SK-N-MC (cell line): ENCODE results near the gene RALGAPA1.

Experiments used
- DNase-seq: peaks from one replicate; pipeline ENCODE4 v3.0.0-alpha.2; 2011; ENCODE audit warnings: low read depth, low spot score
- H3K27ac ChIP-seq: fragments of 200-600 bp; sonication (generic); 2 replicates; pipeline ENCODE4 v1.5.1; 2016; ENCODE audit warnings: mixed run types
- H3K36me3 ChIP-seq: fragments of 200-600 bp; sonication (generic); 2 replicates; pipeline ENCODE4 v1.6.1; 2017; ENCODE audit warnings: antibody characterized with exemption, low read length, mixed read lengths; ENCODE audit not compliant: insufficient read depth
- H3K4me3 ChIP-seq: fragments of 200-600 bp; sonication (generic); 2 replicates; pipeline ENCODE4 v1.5.1; 2016
- H3K9ac ChIP-seq: fragments of 200-600 bp; sonication (generic); 2 replicates; pipeline ENCODE4 v1.8.0; 2017; ENCODE audit warnings: mixed run types, mixed read lengths; ENCODE audit not compliant: insufficient read length
- H3K9me3 ChIP-seq: fragments of 200-600 bp; sonication (generic); 2 replicates; pipeline ENCODE4 v1.6.1; 2017; ENCODE audit warnings: low read depth, mild to moderate bottlenecking, antibody characterized with exemption, low read length, moderate library complexity, mixed read lengths
- EZH2 ChIP-seq: fragments of 200-600 bp; sonication (generic); IDR thresholded peaks from one replicate; pipeline ENCODE4 v1.6.1; 2017; ENCODE audit warnings: antibody characterized with exemption
- FOXP2 ChIP-seq: optimal IDR thresholded peaks from 2 replicates; pipeline ENCODE3; 2011; ENCODE audit warnings: mild to moderate bottlenecking, moderate library complexity; ENCODE audit not compliant: insufficient read depth; ENCODE audit errors: extremely low read length, control extremely low read depth
- POLR2AphosphoS5 ChIP-seq: IDR thresholded peaks from 2 replicates; pipeline ENCODE4 v1.6.1; 2012; ENCODE audit warnings: mild to moderate bottlenecking, low read depth, low read length, borderline replicate concordance

RALGAPA1 gene

DNA sequence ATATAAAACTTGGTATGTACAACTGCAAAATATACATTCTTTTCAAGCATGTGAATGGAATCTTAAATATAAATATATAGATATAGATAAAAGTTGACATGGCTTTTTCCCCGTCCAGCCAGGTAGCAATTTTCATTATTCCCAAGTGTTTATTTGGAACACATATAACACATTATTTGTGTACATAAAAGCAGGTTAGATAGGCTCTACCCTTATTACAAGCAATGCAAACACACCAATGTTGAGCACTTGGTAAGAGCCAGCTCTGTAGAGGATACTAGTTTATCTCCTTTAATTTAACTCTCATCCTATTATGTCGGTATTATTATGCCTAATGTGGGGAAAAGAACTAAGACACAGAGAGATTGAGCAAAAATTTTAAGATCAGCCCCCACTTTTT lies 282.1 kb downstream of the RALGAPA1 start:
- TF ChIP-seq FOXP2 (no peak), EZH2 (no peak), POLR2AphosphoS5 (no peak)
- no peak overlapping the region for H3K27ac ChIP-seq
- H3K4me3 ChIP-seq: no peak overlapping the region
- H3K9me3 ChIP-seq: no peaks in the 10 kb centered on the region
- no peaks in the 10 kb centered on the region for H3K36me3 ChIP-seq
- no peak overlapping the region for H3K9ac ChIP-seq
- no peak for DNase-seq

- TF ChIP-seq FOXP2: no peak
- TF ChIP-seq EZH2: no peak
- TF ChIP-seq POLR2AphosphoS5: no peak
- DNase-seq: no peak
- Histone ChIP-seq H3K4me3 (no peak overlapping the region), H3K36me3 (no peaks in the 10 kb centered on the region), H3K9ac (no peak overlapping the region), H3K9me3 (no peaks in the 10 kb centered on the region), H3K27ac (no peak overlapping the region)
Measured at GRCh38 chr14:35525695-35526094, 283.4 kb downstream of the RALGAPA1 start.

DNA sequence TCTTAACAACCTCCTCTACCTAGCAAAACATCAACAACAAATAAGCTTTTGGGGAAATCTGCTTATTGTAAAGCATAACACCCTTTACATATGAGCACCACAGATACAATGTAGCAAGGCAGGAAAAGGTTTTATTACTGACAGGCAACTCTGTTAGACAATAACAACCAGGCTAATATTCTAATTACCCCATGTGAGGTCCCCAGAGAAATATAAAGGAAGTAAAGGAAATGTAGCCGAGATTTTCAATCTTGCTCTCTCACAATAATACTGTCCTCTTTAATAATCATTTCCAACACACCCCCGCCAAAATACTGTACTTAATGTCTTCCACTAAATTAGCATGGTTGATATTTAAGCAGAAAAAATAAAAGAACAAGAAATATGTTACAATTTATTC lies 289.1 kb downstream of the RALGAPA1 start:
- no peak overlapping the region for H3K9ac ChIP-seq
- TF ChIP-seq FOXP2 (no peak), POLR2AphosphoS5 (no peak), EZH2 (no peak)
- no peaks in the 10 kb centered on the region for H3K9me3 ChIP-seq

GRCh38 chr14:35515916-35516315 lies 293.2 kb downstream of the RALGAPA1 start:
- Histone ChIP-seq H3K36me3 (no peaks in the 10 kb centered on the region), H3K9me3 (no peaks in the 10 kb centered on the region), H3K9ac (no peak overlapping the region), H3K4me3 (no peak overlapping the region), H3K27ac (no peak overlapping the region)
- DNase-seq: no peak
- TF ChIP-seq FOXP2 (no peak), EZH2 (no peak), POLR2AphosphoS5 (no peak)

More for the DNA sequence above, 289.1 kb downstream of the RALGAPA1 start:
- Histone ChIP-seq H3K36me3 (no peaks in the 10 kb centered on the region), H3K27ac (no peak overlapping the region), H3K4me3 (no peak overlapping the region)
- no peak for DNase-seq

DNA sequence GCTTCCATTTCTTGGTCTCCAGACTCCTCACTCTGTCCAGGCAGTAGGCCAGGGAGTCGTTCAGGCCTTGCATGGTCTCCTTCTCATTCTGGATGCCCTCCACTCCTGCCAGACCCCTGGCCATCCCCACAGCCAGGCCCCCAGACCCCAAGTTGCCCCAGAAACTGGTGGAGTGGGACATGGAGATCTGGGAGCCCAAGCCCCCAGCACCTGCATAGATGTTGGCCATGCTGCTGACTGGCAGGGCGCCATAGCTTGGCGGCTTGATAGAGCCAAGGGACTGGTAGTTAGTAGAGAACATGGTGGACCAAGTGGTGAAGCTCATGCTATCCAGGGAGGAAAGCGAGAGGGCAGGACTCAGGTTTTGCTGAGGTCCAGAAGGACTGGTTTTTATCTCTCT lies 296.3 kb downstream of the RALGAPA1 start:
- Histone ChIP-seq H3K9me3 (no peaks in the 10 kb centered on the region), H3K9ac (no peak overlapping the region), H3K36me3 (no peaks in the 10 kb centered on the region), H3K4me3 (no peak overlapping the region), H3K27ac (no peak overlapping the region)
- DNase-seq: no peak
- TF ChIP-seq EZH2 (no peak), POLR2AphosphoS5 (no peak)

DNA sequence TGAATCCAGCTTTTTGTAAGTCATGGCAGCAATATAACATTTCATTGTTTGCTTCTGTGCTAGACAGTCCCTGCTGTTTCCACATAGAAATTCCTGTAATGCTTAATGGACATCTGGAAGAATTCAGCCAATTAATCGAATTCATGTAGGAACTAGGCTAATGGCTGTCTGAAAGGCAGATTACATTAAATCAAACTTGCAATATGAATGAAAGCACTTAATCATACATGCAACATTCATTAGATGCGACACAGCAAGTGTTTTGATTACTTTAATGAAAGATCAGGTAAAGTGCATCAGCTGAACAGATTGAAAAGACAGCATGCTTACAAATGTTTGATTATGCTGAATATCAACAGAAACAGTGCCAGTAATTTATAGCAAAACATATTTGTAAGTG lies 299.2 kb downstream of the RALGAPA1 start:
- no peak for TF ChIP-seq FOXP2
- no peak for TF ChIP-seq POLR2AphosphoS5
- no peak for TF ChIP-seq EZH2

DNA sequence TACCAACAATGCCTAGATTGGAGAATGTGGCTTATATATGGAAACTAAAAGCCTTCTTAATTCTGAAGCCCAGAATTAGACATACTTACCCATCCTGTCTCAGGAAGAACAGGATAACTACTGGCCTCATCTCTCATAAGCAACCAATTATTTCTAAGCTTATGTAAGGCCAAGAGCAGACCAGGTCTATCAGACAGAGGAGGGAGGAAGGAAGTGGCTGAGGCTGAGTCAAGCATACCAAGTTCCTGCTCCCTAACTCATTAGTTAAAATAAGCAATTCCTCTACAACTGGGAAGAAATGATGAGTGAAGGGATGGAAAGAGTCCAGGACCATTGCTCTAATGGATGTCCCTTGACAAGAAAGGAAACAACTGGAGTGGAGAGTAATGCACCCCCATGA lies 302.2 kb downstream of the RALGAPA1 start:
- no peak for DNase-seq
- H3K9ac ChIP-seq: no peak overlapping the region

More for the DNA sequence above, 299.2 kb downstream of the RALGAPA1 start:
- H3K9me3 ChIP-seq: no peaks in the 10 kb centered on the region
- H3K36me3 ChIP-seq: no peaks in the 10 kb centered on the region
- H3K9ac ChIP-seq: no peak overlapping the region
- no peak overlapping the region for H3K27ac ChIP-seq
- H3K4me3 ChIP-seq: no peak overlapping the region
- no peak for DNase-seq

DNA sequence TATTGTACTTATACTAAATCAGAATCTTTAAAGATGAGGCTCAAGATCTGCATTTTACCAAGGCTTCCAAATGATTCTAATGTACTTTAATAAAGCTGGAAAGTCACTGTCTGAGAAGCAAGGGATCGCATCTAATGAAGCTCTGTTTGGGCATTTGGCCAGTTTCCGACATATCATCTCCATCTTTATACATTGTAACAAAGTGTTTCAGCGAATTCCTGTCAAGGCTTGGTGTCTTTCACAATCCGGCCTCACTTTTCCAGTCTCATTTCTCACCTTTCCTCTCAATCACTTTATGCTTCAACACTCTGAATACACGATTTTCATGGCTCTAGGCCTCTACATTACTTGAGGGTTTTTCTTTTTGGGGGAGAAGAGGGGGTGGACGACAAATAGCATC lies 302.6 kb downstream of the RALGAPA1 start:
- H3K9me3 ChIP-seq: no peaks in the 10 kb centered on the region
- H3K4me3 ChIP-seq: no peak overlapping the region
- TF ChIP-seq FOXP2 (no peak), POLR2AphosphoS5 (no peak), EZH2 (no peak)
- no peak for DNase-seq
- H3K9ac ChIP-seq: no peak overlapping the region
- H3K27ac ChIP-seq: no peak overlapping the region
- H3K36me3 ChIP-seq: no peaks in the 10 kb centered on the region

More for the DNA sequence above, 302.2 kb downstream of the RALGAPA1 start:
- TF ChIP-seq FOXP2: no peak
- no peak for TF ChIP-seq POLR2AphosphoS5
- no peak for TF ChIP-seq EZH2
- H3K9me3 ChIP-seq: no peaks in the 10 kb centered on the region
- H3K36me3 ChIP-seq: no peaks in the 10 kb centered on the region
- H3K27ac ChIP-seq: no peak overlapping the region
- no peak overlapping the region for H3K4me3 ChIP-seq

DNA sequence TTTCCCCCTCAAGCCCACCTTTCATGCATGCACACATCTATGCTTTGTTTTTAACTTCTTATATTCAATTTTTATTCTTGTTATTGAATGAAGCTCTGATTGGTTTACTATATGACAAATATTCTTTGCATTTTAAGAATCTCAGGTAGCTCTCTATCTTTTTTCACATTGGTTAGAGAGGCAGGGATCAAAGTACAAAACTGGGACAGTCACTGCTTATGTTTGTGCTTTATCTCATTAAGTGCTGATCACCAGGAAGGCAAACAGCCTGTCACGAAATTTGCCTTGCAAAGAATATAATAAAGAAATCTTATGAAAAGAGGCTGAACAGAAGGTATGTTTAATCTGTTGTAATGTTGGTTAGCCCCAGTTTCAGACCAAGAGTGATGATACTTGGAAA lies 304.8 kb downstream of the RALGAPA1 start:
- Histone ChIP-seq H3K4me3 (no peak overlapping the region), H3K9me3 (no peaks in the 10 kb centered on the region), H3K36me3 (no peaks in the 10 kb centered on the region), H3K9ac (no peak overlapping the region), H3K27ac (no peak overlapping the region)
- no peak for DNase-seq
- TF ChIP-seq POLR2AphosphoS5: no peak
- TF ChIP-seq EZH2: no peak
- no peak for TF ChIP-seq FOXP2

GRCh38 chr14:35503646-35504045 lies 305.4 kb downstream of the RALGAPA1 start:
- no peak for DNase-seq
- Histone ChIP-seq H3K9me3 (no peaks in the 10 kb centered on the region), H3K27ac (no peak overlapping the region), H3K36me3 (no peaks in the 10 kb centered on the region), H3K4me3 (no peak overlapping the region), H3K9ac (no peak overlapping the region)
- no peak for TF ChIP-seq EZH2
- TF ChIP-seq FOXP2: no peak
- no peak for TF ChIP-seq POLR2AphosphoS5
